Measurements from ENCODE around the gene NFIA.

GRCh38 chr1:61158591-61158990 lies 76.2 kb downstream of the NFIA start:
- TF ChIP-seq POLR2A (IDR thresholded peaks at IDR 0.05) (no peak), EP300 (IDR thresholded peaks at IDR 0.05) (no peak)
- TF ChIP-seq, protein P1, sequence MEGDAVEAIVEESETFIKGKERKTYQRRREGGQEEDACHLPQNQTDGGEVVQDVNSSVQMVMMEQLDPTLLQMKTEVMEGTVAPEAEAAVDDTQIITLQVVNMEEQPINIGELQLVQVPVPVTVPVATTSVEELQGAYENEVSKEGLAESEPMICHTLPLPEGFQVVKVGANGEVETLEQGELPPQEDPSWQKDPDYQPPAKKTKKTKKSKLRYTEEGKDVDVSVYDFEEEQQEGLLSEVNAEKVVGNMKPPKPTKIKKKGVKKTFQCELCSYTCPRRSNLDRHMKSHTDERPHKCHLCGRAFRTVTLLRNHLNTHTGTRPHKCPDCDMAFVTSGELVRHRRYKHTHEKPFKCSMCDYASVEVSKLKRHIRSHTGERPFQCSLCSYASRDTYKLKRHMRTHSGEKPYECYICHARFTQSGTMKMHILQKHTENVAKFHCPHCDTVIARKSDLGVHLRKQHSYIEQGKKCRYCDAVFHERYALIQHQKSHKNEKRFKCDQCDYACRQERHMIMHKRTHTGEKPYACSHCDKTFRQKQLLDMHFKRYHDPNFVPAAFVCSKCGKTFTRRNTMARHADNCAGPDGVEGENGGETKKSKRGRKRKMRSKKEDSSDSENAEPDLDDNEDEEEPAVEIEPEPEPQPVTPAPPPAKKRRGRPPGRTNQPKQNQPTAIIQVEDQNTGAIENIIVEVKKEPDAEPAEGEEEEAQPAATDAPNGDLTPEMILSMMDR (IDR thresholded peaks at IDR 0.05), result no peak

Measured in upper lobe of left lung (tissue), 4 donors.